PFSK-1 (cell line): ENCODE results near the gene CRY2.

Experiments
- FOXP2 ChIP-seq: optimal IDR thresholded peaks from 2 replicates; pipeline ENCODE3; 2011; ENCODE audit warnings: borderline replicate concordance, control low read depth, inconsistent platforms; ENCODE audit not compliant: insufficient read depth; ENCODE audit errors: extremely low read length, extremely low read depth
- POLR2AphosphoS5 ChIP-seq: IDR thresholded peaks from 2 replicates; pipeline ENCODE4 v1.6.1; 2012; ENCODE audit warnings: low read depth, mild to moderate bottlenecking, control low read depth, low read length, moderate library complexity
- SIN3A ChIP-seq: IDR thresholded peaks from 2 replicates; pipeline ENCODE4 v1.6.1; 2012; ENCODE audit warnings: mild to moderate bottlenecking, low read length, moderate library complexity, borderline replicate concordance; ENCODE audit not compliant: insufficient read depth
- TAF1 ChIP-seq: IDR thresholded peaks from 2 replicates; pipeline ENCODE4 v1.6.1; 2012; ENCODE audit warnings: low read length, control low read depth, borderline replicate concordance; ENCODE audit not compliant: insufficient read depth

DNA sequence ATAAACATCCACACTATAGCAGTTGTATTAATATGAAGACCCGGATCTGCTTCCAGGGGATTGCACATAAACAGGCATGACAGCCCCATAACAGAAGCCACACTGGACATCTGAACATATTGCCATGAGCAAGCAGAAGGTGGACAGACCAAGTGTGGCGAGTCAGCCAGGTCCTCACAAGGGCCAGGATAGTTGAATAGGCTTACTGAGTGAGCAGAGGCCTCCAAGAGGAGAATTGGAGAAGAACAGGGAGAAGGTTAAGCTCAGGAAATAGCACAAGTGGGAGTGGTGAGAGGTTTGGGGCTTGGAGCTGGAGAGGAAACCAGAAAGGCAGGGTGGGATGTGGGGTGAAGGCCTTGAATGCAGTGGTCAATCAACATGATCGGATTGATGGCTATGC is 31.5 kb upstream of the CRY2 start:
- no peak for TF ChIP-seq TAF1
- no peak for TF ChIP-seq POLR2AphosphoS5
- no peak for TF ChIP-seq SIN3A
- TF ChIP-seq FOXP2, result no peak
